Measurements from ENCODE around the gene SPECC1L. TPM values are rescaled to one million over a fixed set of nuclear protein-coding genes. Genes with fewer than 3 reads are reported as not detected.
A peak's percentile ranks its signal among the peaks of the same experiment; 100 is the strongest.

Gene SPECC1L
- total RNA-seq, 2 experiments from 2014 or later, result 33.5 to 35.7 TPM

- Mint-ChIP-seq H3K4me3 (peak overlapping the region; percentile 58), H3K36me3 (ENCODE audit: low read depth) (peaks cover 31% of the 10 kb centered on the region), H3K27me3 (ENCODE audit: low read depth) (no peaks in the 10 kb centered on the region), H3K9me3 (no peaks in the 10 kb centered on the region), H3K27ac (peak overlapping the region; percentile 99), H3K4me1 (ENCODE audit: low read depth) (peaks cover 92% of the 10 kb centered on the region)
- CTCF ChIA-PET, result interaction anchor here (0.8 to 2.5 kb wide), 5 partner anchors 9 to 86 kb away, joined by 3 to 14 read pairs (median 5); no protein-coding TSS in a partner anchor
- DNase-seq, result no peak
- intact Hi-C loops (cut with micrococcal nuclease), result loop anchor here (2.0 kb wide), 3 partner anchors 68 to 424 kb away; partner anchors contain the start of gene CABIN1
Observed at GRCh38 chr22:24435323-24435645, 164.7 kb downstream of the SPECC1L start.

- no peak overlapping the region for H3K4me3 Mint-ChIP-seq
Observed at GRCh38 chr22:24435861-24436371, 165.3 kb downstream of the SPECC1L start.

GRCh38 chr22:24436553-24436952 is 165.9 kb downstream of the SPECC1L start:
- Mint-ChIP-seq H3K36me3 (ENCODE audit: low read depth) (peaks cover 43% of the 10 kb centered on the region), H3K4me1 (ENCODE audit: low read depth) (peaks cover 93% of the 10 kb centered on the region), H3K9me3 (no peaks in the 10 kb centered on the region), H3K27ac (peak overlapping the region; percentile 99), H3K4me3 (no peak overlapping the region), H3K27me3 (ENCODE audit: low read depth) (no peaks in the 10 kb centered on the region)
- CTCF ChIA-PET, result interaction anchor here (2.5 kb wide), 1 partner anchor 14 kb away, joined by 14 read pairs; no protein-coding TSS in a partner anchor
- intact Hi-C loops (cut with micrococcal nuclease), result no loop called here
- no peak for DNase-seq

More at GRCh38 chr22:24435861-24436371, 165.3 kb downstream of the SPECC1L start:
- Mint-ChIP-seq H3K27me3 (ENCODE audit: low read depth) (no peaks in the 10 kb centered on the region), H3K27ac (peak overlapping the region; percentile 99), H3K36me3 (ENCODE audit: low read depth) (peaks cover 38% of the 10 kb centered on the region), H3K4me1 (ENCODE audit: low read depth) (peaks cover 93% of the 10 kb centered on the region), H3K9me3 (no peaks in the 10 kb centered on the region)
- intact Hi-C loops (cut with micrococcal nuclease), result loop anchor here (2.0 kb wide), 3 partner anchors 67 to 425 kb away; partner anchors contain the start of gene CABIN1
- no peak for DNase-seq
- CTCF ChIA-PET, result interaction anchor here (1.4 to 2.5 kb wide), 3 partner anchors 10 to 66 kb away, joined by 5 to 14 read pairs (median 9); no protein-coding TSS in a partner anchor

GRCh38 chr22:24437091-24437490 is 166.5 kb downstream of the SPECC1L start:
- no peaks in the 10 kb centered on the region for H3K9me3 Mint-ChIP-seq
- no peaks in the 10 kb centered on the region for H3K27me3 Mint-ChIP-seq (ENCODE audit: low read depth)
- peak overlapping the region; percentile 99 for H3K27ac Mint-ChIP-seq
- H3K4me3 Mint-ChIP-seq, result no peak overlapping the region
- intact Hi-C loops (cut with micrococcal nuclease), result no loop called here
- peaks cover 92% of the 10 kb centered on the region for H3K4me1 Mint-ChIP-seq (ENCODE audit: low read depth)
- CTCF ChIA-PET, result interaction anchor here (1.7 kb wide), 1 partner anchor 84 kb away, joined by 3 read pairs; no protein-coding TSS in a partner anchor
- DNase-seq, result no peak
- peaks cover 47% of the 10 kb centered on the region for H3K36me3 Mint-ChIP-seq (ENCODE audit: low read depth)

- intact Hi-C loops (cut with micrococcal nuclease), result loop anchor here (2.0 kb wide), 1 partner anchor 13 kb away; no protein-coding TSS in a partner anchor
- Mint-ChIP-seq H3K36me3 (ENCODE audit: low read depth) (peaks cover 54% of the 10 kb centered on the region), H3K27ac (peak overlapping the region; percentile 72), H3K4me3 (no peak overlapping the region), H3K4me1 (ENCODE audit: low read depth) (peaks cover 92% of the 10 kb centered on the region), H3K27me3 (ENCODE audit: low read depth) (no peaks in the 10 kb centered on the region), H3K9me3 (no peaks in the 10 kb centered on the region)
- DNase-seq, result no peak
- CTCF ChIA-PET, result interaction anchor here (0.7 to 1.7 kb wide), 3 partner anchors 8 to 85 kb away, joined by 3 to 4 read pairs (median 3); no protein-coding TSS in a partner anchor
Observed at GRCh38 chr22:24437741-24438328, 167.2 kb downstream of the SPECC1L start.

GRCh38 chr22:24440270-24440717 is 169.7 kb downstream of the SPECC1L start:
- H3K9me3 Mint-ChIP-seq, result no peaks in the 10 kb centered on the region

GRCh38 chr22:24440718-24441405 is 170.2 kb downstream of the SPECC1L start:
- Mint-ChIP-seq H3K4me1 (ENCODE audit: low read depth) (peaks cover 83% of the 10 kb centered on the region), H3K36me3 (ENCODE audit: low read depth) (peaks cover 48% of the 10 kb centered on the region), H3K27me3 (ENCODE audit: low read depth) (no peaks in the 10 kb centered on the region), H3K4me3 (no peak overlapping the region), H3K27ac (peak overlapping the region; percentile 6), H3K9me3 (no peaks in the 10 kb centered on the region)
- CTCF ChIA-PET, result interaction anchor here (0.6 to 1.1 kb wide), 2 partner anchors 13 to 94 kb away, joined by 3 read pairs; no protein-coding TSS in a partner anchor
- no peak for DNase-seq
- intact Hi-C loops (cut with micrococcal nuclease), result no loop called here

More at GRCh38 chr22:24440270-24440717, 169.7 kb downstream of the SPECC1L start:
- intact Hi-C loops (cut with micrococcal nuclease), result no loop called here
- CTCF ChIA-PET, result no interaction called here
- Mint-ChIP-seq H3K27me3 (ENCODE audit: low read depth) (no peaks in the 10 kb centered on the region), H3K4me3 (no peak overlapping the region), H3K4me1 (ENCODE audit: low read depth) (peaks cover 83% of the 10 kb centered on the region), H3K36me3 (ENCODE audit: low read depth) (peaks cover 49% of the 10 kb centered on the region), H3K27ac (peak overlapping the region; percentile 6)
- no peak for DNase-seq

GRCh38 chr22:24441406-24442351 is 171.0 kb downstream of the SPECC1L start:
- Mint-ChIP-seq H3K9me3 (no peaks in the 10 kb centered on the region), H3K27me3 (ENCODE audit: low read depth) (no peaks in the 10 kb centered on the region), H3K4me3 (no peak overlapping the region), H3K4me1 (ENCODE audit: low read depth) (peaks cover 81% of the 10 kb centered on the region), H3K27ac (peak overlapping the region; percentile 34), H3K36me3 (ENCODE audit: low read depth) (peaks cover 45% of the 10 kb centered on the region)
- CTCF ChIA-PET, result interaction anchor here (0.6 to 1.1 kb wide), 3 partner anchors 14 to 361 kb away, joined by 3 to 4 read pairs (median 3); no protein-coding TSS in a partner anchor
- DNase-seq, result no peak
- intact Hi-C loops (cut with micrococcal nuclease), result no loop called here

- H3K27ac Mint-ChIP-seq, result peak overlapping the region; percentile 46
Observed at GRCh38 chr22:24442352-24442744, 171.7 kb downstream of the SPECC1L start.

GRCh38 chr22:24443668-24444067 is 173.0 kb downstream of the SPECC1L start:
- no peak for DNase-seq
- Mint-ChIP-seq H3K27ac (no peak overlapping the region), H3K4me3 (no peak overlapping the region), H3K9me3 (no peaks in the 10 kb centered on the region), H3K4me1 (ENCODE audit: low read depth) (peaks cover 62% of the 10 kb centered on the region), H3K27me3 (ENCODE audit: low read depth) (no peaks in the 10 kb centered on the region), H3K36me3 (ENCODE audit: low read depth) (peaks cover 35% of the 10 kb centered on the region)
- CTCF ChIA-PET, result interaction anchor here (0.5 to 1.2 kb wide), 3 partner anchors 20 to 62 kb away, joined by 3 to 5 read pairs (median 3); no protein-coding TSS in a partner anchor
- intact Hi-C loops (cut with micrococcal nuclease), result no loop called here

More at GRCh38 chr22:24442352-24442744, 171.7 kb downstream of the SPECC1L start:
- H3K4me3 Mint-ChIP-seq, result no peak overlapping the region
- H3K4me1 Mint-ChIP-seq (ENCODE audit: low read depth), result peaks cover 75% of the 10 kb centered on the region
- intact Hi-C loops (cut with micrococcal nuclease), result no loop called here
- H3K36me3 Mint-ChIP-seq (ENCODE audit: low read depth), result peaks cover 42% of the 10 kb centered on the region
- CTCF ChIA-PET, result no interaction called here
- no peaks in the 10 kb centered on the region for H3K27me3 Mint-ChIP-seq (ENCODE audit: low read depth)
- no peaks in the 10 kb centered on the region for H3K9me3 Mint-ChIP-seq
- DNase-seq, result no peak

GRCh38 chr22:24444251-24444650 is 173.6 kb downstream of the SPECC1L start:
- Mint-ChIP-seq H3K27me3 (ENCODE audit: low read depth) (no peaks in the 10 kb centered on the region), H3K4me1 (ENCODE audit: low read depth) (peaks cover 58% of the 10 kb centered on the region), H3K4me3 (no peak overlapping the region), H3K27ac (peak overlapping the region; percentile 35), H3K9me3 (no peaks in the 10 kb centered on the region), H3K36me3 (ENCODE audit: low read depth) (peaks cover 33% of the 10 kb centered on the region)
- intact Hi-C loops (cut with micrococcal nuclease), result no loop called here
- CTCF ChIA-PET, result interaction anchor here (0.5 to 1.2 kb wide), 3 partner anchors 21 to 62 kb away, joined by 3 to 5 read pairs (median 3); no protein-coding TSS in a partner anchor
- DNase-seq, result no peak
